Spleen (tissue), 11 donors: ENCODE data around the gene ARHGAP21. TPM values are rescaled to one million over a fixed set of nuclear protein-coding genes. Genes with fewer than 3 reads are reported as not detected.

ENCODE experiments used
- DNase-seq: peaks from one replicate; pipeline ENCODE4 v3.0.0-alpha.2; 2020
- H3K27ac ChIP-seq, 8 donors: fragments of 200-600 bp; sonication (generic) in 7 of 8; 1 replicate in 4 of 8; 2 replicates in 4 of 8; pipeline versions ENCODE4 v1.5.0 to v1.8.0; 2016 to 2021; ENCODE audit warnings: inconsistent platforms in 4 of 8, mild to moderate bottlenecking in 4 of 8, moderate library complexity in 1 of 8
- H3K27me3 ChIP-seq, 7 donors: fragments of 200-600 bp; sonication (generic) in 6 of 7; replicated peaks in 1 of 7; 1 replicate in 4 of 7; 2 replicates in 3 of 7; pipeline versions ENCODE4 v1.5.0 to v1.8.0; 2016 to 2021; ENCODE audit warnings: inconsistent platforms in 3 of 7, mild to moderate bottlenecking in 1 of 7
- H3K36me3 ChIP-seq, 6 donors: fragments of 200-600 bp; sonication (generic) in 5 of 6; 1 replicate in 4 of 6; 2 replicates in 2 of 6; pipeline versions ENCODE4 v1.5.0 to v1.8.0; 2016 to 2021; ENCODE audit warnings: inconsistent platforms in 2 of 6
- H3K4me1 ChIP-seq, 6 donors: fragments of 200-600 bp; sonication (generic) in 5 of 6; 1 replicate in 3 of 6; 2 replicates in 3 of 6; pipeline versions ENCODE4 v1.5.0 to v1.8.0; 2016 to 2021; ENCODE audit warnings: inconsistent platforms in 3 of 6
- H3K4me3 ChIP-seq, 8 donors: fragments of 200-600 bp; sonication (generic) in 7 of 8; 1 replicate in 4 of 8; 2 replicates in 4 of 8; pipeline versions ENCODE4 v1.5.0 to v1.8.0; 2016 to 2021; ENCODE audit warnings: inconsistent platforms in 4 of 8, mild to moderate bottlenecking in 4 of 8, moderate library complexity in 2 of 8
- H3K9me3 ChIP-seq, 8 donors: fragments of 200-600 bp; sonication (generic) in 7 of 8; 1 replicate in 4 of 8; 2 replicates in 4 of 8; pipeline versions ENCODE4 v1.5.0 to v1.8.0; 2016 to 2021; ENCODE audit warnings: inconsistent platforms in 4 of 8
- POLR2A ChIP-seq, 3 donors: fragments of 450-650 bp; IDR thresholded peaks; one replicate each; pipeline ENCODE4 v1.5.1; 2017; ENCODE audit warnings: antibody characterized with exemption in 3 of 3, mild to moderate bottlenecking in 1 of 3
- POLR2AphosphoS5 ChIP-seq, 3 donors: sonication (generic); formaldehyde crosslinking; IDR thresholded peaks; one replicate each; pipeline ENCODE4 v1.5.1; 2017; ENCODE audit warnings: antibody characterized with exemption in 3 of 3
- WGBS, 5 donors: extraction: QIAGEN DNeasy Blood & Tissue Kit in 3 of 5; methylation state at CpG; one replicate each; pipeline versions ENCODE4 v1.1.5 to v1.1.7; 2013 to 2018; 5-methylcytosine and 5-hydroxymethylcytosine counted together
- intact Hi-C: fragments of 100-400 bp; cut with DNase I; formaldehyde crosslinking; loops from one replicate; pipeline ENCODE4 v1.15.0; 2023; ENCODE audit warnings: low total_unique reads
- polyA plus RNA-seq, 3 donors: library from polyadenylated mRNA; stranded (reverse); fragments of 200-250 nt; gene quantifications; one replicate each; pipeline ENCODE4 v1.2.1, GENCODE V29; 2013
- total RNA-seq, 7 donors: library from RNA; depleted of rRNA in 3 of 7; stranded (reverse); fragments of >200 nt in 3 of 7; fragmentation: NEBNext Ultra II Directional in 4 of 7; extraction: Animal tissue kit (Norgen Biotek cat#: 25700) in 4 of 7; gene quantifications; one replicate each; pipeline versions ENCODE4 v1.1.0 to v1.2.1, GENCODE V29; 2016 to 2021
- TF ChIP-seq, protein P1 (sequence below), 11 experiments: fragments of 200-600 bp in 7 of 11; fragments of 450-650 bp in 4 of 11; sonication (generic) in 4 of 11; IDR thresholded peaks in 8 of 11; conservative IDR thresholded peaks in 3 of 11; 1 replicate in 7 of 11; 2 replicates in 4 of 11; pipeline versions ENCODE4 v1.4.0 to v1.8.0; 2016 to 2021; ENCODE audit warnings: antibody characterized with exemption in 11 of 11, inconsistent platforms in 4 of 11, mild to moderate bottlenecking in 1 of 11
- donor health status: healthy with polysubstance abuse.
- donor health status: DM: no; HTN: no; CAD: no; lungs with moderate emphysema.
- donor health status: DM: no; HTN: no; CAD: no.
- donor health status: Bipolar disorder and iron deficiency.
- donor health status: healthy.
- donor health status: DM: no; HTN: no; CAD: no.
- donor health status: DM: yes; HTN: yes; CAD: no.

Gene ARHGAP21
- total and polyA plus RNA-seq, 10 donors, result 6.0 to 60.9 (median 43.9) TPM

DNA sequence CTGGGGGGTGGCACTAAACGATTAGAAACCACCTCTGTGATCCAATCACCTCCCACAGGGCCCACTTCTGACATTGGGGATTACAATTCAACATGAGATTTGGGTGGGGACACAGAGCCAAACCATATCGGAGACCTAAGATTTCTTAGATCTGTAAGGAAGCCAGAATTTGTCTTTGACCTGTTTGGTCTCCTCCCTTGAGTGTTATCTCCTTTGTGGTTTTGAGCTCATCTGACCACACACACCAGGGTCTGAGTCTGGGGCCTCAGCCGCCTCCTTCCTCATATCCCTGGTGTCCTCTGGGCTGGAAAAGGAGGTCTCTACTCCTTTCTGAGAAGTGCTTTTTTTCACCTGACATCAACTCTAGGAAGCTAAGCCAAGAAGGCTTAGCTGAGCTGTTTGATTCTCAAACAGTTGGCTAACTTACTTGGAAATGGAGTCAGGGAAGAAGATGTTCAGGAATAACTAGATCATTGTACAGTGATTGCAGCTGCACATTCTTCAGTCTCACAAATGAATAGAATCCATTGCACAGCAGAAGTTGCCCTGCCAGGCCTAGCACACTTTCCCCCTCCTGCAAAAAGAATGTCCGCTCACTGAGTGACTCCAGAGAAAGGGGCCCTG, 167.4 kb downstream of the ARHGAP21 start:
- Histone ChIP-seq H3K4me1 (peaks cover 0 to 12% (median 6%) of the 10 kb centered on the region in 6 donors), H3K36me3 (no peaks in the 10 kb centered on the region), H3K9me3 (peaks cover 0 to 8% (median 0%) of the 10 kb centered on the region in 8 donors), H3K27me3 (no peaks in the 10 kb centered on the region), H3K4me3 (no peak overlapping the region), H3K27ac (peak overlapping the region in 1 of 8 donors; percentile 6)
- TF ChIP-seq POLR2AphosphoS5 (IDR thresholded peaks at IDR 0.05) (no peak), POLR2A (IDR thresholded peaks at IDR 0.05) (no peak)
- TF ChIP-seq, protein P1, sequence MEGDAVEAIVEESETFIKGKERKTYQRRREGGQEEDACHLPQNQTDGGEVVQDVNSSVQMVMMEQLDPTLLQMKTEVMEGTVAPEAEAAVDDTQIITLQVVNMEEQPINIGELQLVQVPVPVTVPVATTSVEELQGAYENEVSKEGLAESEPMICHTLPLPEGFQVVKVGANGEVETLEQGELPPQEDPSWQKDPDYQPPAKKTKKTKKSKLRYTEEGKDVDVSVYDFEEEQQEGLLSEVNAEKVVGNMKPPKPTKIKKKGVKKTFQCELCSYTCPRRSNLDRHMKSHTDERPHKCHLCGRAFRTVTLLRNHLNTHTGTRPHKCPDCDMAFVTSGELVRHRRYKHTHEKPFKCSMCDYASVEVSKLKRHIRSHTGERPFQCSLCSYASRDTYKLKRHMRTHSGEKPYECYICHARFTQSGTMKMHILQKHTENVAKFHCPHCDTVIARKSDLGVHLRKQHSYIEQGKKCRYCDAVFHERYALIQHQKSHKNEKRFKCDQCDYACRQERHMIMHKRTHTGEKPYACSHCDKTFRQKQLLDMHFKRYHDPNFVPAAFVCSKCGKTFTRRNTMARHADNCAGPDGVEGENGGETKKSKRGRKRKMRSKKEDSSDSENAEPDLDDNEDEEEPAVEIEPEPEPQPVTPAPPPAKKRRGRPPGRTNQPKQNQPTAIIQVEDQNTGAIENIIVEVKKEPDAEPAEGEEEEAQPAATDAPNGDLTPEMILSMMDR (IDR thresholded peaks at IDR 0.05 in 8 of 11, conservative IDR thresholded peaks at IDR 0.05 in 3 of 11), result no peak
- 71 to 82% (median 75%) methylated on average over 4 of the region's 4 CpGs for WGBS, 5 donors
- DNase-seq, result no peak
- intact Hi-C loops, result no loop called here

DNA sequence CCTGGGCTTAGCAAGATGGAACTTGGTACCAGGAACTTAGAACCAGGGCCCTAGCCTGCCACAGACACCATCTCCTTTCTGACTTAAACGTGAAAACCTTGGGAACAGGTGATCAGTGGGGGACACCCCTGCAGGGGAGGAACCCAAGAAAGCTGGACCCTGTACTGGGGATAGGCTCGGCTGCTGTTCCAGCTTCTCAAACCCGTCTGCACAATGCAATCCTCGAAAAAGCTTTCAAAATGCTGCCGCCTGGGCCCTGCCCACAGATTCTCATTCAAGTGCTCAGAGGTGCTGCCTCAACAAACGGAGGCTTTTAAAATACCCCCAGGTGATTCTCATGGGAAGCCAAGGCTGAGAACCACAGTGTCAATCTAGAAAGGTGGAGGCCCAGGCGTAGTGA, 169.7 kb downstream of the ARHGAP21 start:
- TF ChIP-seq POLR2A (IDR thresholded peaks at IDR 0.05) (no peak), POLR2AphosphoS5 (IDR thresholded peaks at IDR 0.05) (no peak)
- TF ChIP-seq, protein P1 (IDR thresholded peaks at IDR 0.05 in 8 of 11, conservative IDR thresholded peaks at IDR 0.05 in 3 of 11), result no peak
- H3K4me3 ChIP-seq, result no peak overlapping the region
- no peaks in the 10 kb centered on the region for H3K9me3 ChIP-seq
- DNase-seq, result no peak
- H3K4me1 ChIP-seq, result peaks cover 0 to 12% (median 6%) of the 10 kb centered on the region in 6 donors
- no peaks in the 10 kb centered on the region for H3K36me3 ChIP-seq
- intact Hi-C loops, result no loop called here
- no peak overlapping the region for H3K27ac ChIP-seq
- WGBS, 5 donors, result 82 to 93% (median 86%) methylated on average over 7 of the region's 7 CpGs
- H3K27me3 ChIP-seq, result no peaks in the 10 kb centered on the region

DNA sequence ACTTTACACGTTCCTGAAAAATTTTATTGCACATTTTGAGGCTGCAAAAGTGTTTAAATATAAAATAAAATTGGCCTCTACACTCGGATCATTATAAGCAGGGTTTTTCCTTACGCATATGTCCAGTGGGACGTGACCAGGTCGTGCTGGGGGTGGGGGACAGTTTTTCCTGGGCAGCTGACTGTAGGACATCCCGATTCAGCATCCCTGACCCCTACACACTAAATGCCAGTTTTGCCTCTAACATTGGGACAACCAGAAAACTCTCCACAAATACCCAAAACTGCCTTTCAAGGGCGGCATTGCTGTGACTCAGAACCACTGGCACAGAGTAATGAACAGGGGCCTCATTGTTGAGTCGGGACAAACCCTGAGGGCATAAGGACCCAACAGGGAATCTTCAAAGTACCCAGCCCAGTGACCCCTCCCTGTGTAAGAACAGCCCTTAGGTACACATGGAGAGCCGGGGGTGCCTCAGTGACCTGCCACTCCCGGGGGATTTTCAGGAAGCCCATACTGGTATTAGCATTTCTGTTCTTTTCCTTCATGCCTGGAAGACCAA, 170.6 kb downstream of the ARHGAP21 start:
- intact Hi-C loops, result no loop called here
- Histone ChIP-seq H3K9me3 (no peaks in the 10 kb centered on the region), H3K36me3 (no peaks in the 10 kb centered on the region), H3K27ac (no peak overlapping the region), H3K4me3 (no peak overlapping the region), H3K27me3 (no peaks in the 10 kb centered on the region), H3K4me1 (peaks cover 0 to 12% (median 6%) of the 10 kb centered on the region in 6 donors)
- no peak for DNase-seq
- WGBS, 5 donors, result 73 to 86% (median 75%) methylated on average over 9 to 10 of the region's 10 CpGs
- TF ChIP-seq POLR2A (IDR thresholded peaks at IDR 0.05), result no peak

DNA sequence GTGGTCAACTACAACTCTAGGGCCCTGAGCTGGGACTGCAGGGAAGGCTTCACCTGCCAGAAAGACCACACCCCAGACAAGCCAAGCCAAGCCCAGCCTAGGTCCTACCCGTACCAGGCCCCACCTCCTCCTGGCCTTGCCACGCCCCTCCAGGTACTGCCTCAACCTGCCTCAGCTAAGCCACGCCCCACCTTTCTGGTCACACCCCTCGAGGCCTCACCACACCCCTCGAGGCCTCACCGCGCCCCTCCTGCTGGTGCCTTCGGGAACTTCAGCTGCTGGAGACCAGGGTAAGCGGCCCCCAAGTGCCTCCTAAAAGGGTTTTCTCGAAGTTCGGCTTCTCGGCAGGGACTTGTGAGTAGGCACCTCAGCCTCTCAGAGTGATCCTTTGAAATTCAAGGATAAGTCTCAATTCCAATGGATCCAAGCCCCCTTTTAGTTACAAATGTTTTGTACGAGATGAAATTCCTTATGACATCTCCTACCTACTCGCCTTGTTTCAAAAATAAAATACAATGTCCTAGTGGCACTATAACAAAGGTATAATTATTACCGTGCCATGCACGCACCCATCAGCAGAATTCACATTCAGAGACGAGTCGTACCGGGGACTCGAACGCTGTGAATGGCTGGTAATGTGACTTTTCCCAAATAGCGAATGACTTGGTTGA, 171.2 kb downstream of the ARHGAP21 start:
- intact Hi-C loops, result no loop called here
- no peaks in the 10 kb centered on the region for H3K36me3 ChIP-seq
- no peaks in the 10 kb centered on the region for H3K9me3 ChIP-seq
- peaks cover 0 to 12% (median 6%) of the 10 kb centered on the region in 6 donors for H3K4me1 ChIP-seq
- H3K4me3 ChIP-seq, result no peak overlapping the region
- no peak overlapping the region for H3K27ac ChIP-seq
- TF ChIP-seq POLR2A (IDR thresholded peaks at IDR 0.05) (no peak), POLR2AphosphoS5 (IDR thresholded peaks at IDR 0.05) (no peak)
- TF ChIP-seq, protein P1 (IDR thresholded peaks at IDR 0.05 in 8 of 11, conservative IDR thresholded peaks at IDR 0.05 in 3 of 11), result peak in 1 of 11 experiments; percentile 16
- no peaks in the 10 kb centered on the region for H3K27me3 ChIP-seq
- no peak for DNase-seq
- 69 to 85% (median 76%) methylated on average over 21 to 22 of the region's 22 CpGs for WGBS, 5 donors
